GM19455 (cell line): ENCODE results near the gene PPFIA3.
A peak's percentile ranks its signal among the peaks of the same experiment; 100 is the strongest.
"Not testable (repeated sequence)": the region's sequence is repeated elsewhere in the genome, so short reads cannot be mapped to it uniquely, and the experiment has no call there.

Source experiments
- ATAC-seq: cut with Tn5 transposase; IDR thresholded peaks from one replicate; pipeline ENCODE4 v1.9.1; 2021; ENCODE audit not compliant: unreplicated experiment

PPFIA3 gene

GRCh38 chr19:49102303-49102702 lies 17.0 kb upstream of the PPFIA3 start:
- ATAC-seq: no peak

- no peak for ATAC-seq
These were observed 15.8 kb upstream of the PPFIA3 start for GRCh38 chr19:49103331-49104085.

- ATAC-seq: no peak
These were observed 15.0 kb upstream of the PPFIA3 start for GRCh38 chr19:49104229-49104864.

- no peak for ATAC-seq
These were observed 12.7 kb upstream of the PPFIA3 start for GRCh38 chr19:49106648-49107135.

- no peak for ATAC-seq
These were observed 11.5 kb upstream of the PPFIA3 start for GRCh38 chr19:49107625-49108459.

GRCh38 chr19:49109051-49109450 lies 10.3 kb upstream of the PPFIA3 start:
- ATAC-seq: no peak

GRCh38 chr19:49109569-49110233 lies 9.6 kb upstream of the PPFIA3 start:
- no peak for ATAC-seq

- no peak for ATAC-seq
These were observed 8.8 kb upstream of the PPFIA3 start for GRCh38 chr19:49110567-49110966.

GRCh38 chr19:49111218-49111998 lies 7.9 kb upstream of the PPFIA3 start:
- ATAC-seq: no peak

GRCh38 chr19:49113762-49114629 lies 5.3 kb upstream of the PPFIA3 start, which contains the start of gene LIN7B:
Gene LIN7B, plus strand, starts transcription at chr19:49114370. Its CDS starts 35 bp downstream, at chr19:49114405.
- peak; percentile 47 for ATAC-seq

GRCh38 chr19:49114630-49115363 lies 4.5 kb upstream of the PPFIA3 start:
- no peak for ATAC-seq

GRCh38 chr19:49116544-49116943 lies 2.8 kb upstream of the PPFIA3 start:
- no peak for ATAC-seq

- ATAC-seq: no peak
These were observed 1.4 kb upstream of the PPFIA3 start for GRCh38 chr19:49117677-49118564.

GRCh38 chr19:49118565-49119410 lies 556 bp upstream of the PPFIA3 start, which contains the start of gene C19orf73:
Gene C19orf73, minus strand, starts transcription at chr19:49119143. Its CDS starts 121 bp downstream, at chr19:49119022.
- ATAC-seq: peak; percentile 63

GRCh38 chr19:49120325-49120683 lies 960 bp downstream of the PPFIA3 start:
- ATAC-seq: no peak

- ATAC-seq: no peak
These were observed 1.5 kb downstream of the PPFIA3 start for GRCh38 chr19:49120868-49121267.

GRCh38 chr19:49121841-49122240 lies 2.5 kb downstream of the PPFIA3 start:
- not testable (repeated sequence) for ATAC-seq
